GM10266 (cell line): ENCODE results near the gene CIDEC.
"Not testable (repeated sequence)": the region's sequence is repeated elsewhere in the genome, so short reads cannot be mapped to it uniquely, and the experiment has no call there.

Experiments
- DNase-seq: peaks from one replicate; pipeline ENCODE4 v3.0.0; 2012; ENCODE audit errors: extremely low spot score
- CTCF ChIP-seq: IDR thresholded peaks from 2 replicates; pipeline ENCODE4 v1.5.1; 2012; ENCODE audit warnings: mild to moderate bottlenecking, low read depth; ENCODE audit not compliant: control insufficient read depth, insufficient read depth; ENCODE audit errors: missing control alignments

Gene CIDEC

GRCh38 chr3:9909221-9910013 lies 29.4 kb upstream of the CIDEC start:
- TF ChIP-seq CTCF = no peak
- no peak for DNase-seq

- DNase-seq = no peak
- no peak for TF ChIP-seq CTCF
Observed at GRCh38 chr3:9908286-9908685, 28.2 kb upstream of the CIDEC start.

GRCh38 chr3:9906480-9906879 lies 26.4 kb upstream of the CIDEC start:
- TF ChIP-seq CTCF = no peak

GRCh38 chr3:9903904-9904303 lies 23.9 kb upstream of the CIDEC start:
- DNase-seq = no peak
- no peak for TF ChIP-seq CTCF

More at GRCh38 chr3:9906480-9906879, 26.4 kb upstream of the CIDEC start:
- no peak for DNase-seq

GRCh38 chr3:9903238-9903624 lies 23.2 kb upstream of the CIDEC start:
- no peak for DNase-seq
- TF ChIP-seq CTCF = no peak

- no peak for TF ChIP-seq CTCF
- DNase-seq = no peak
Observed at GRCh38 chr3:9902372-9903237, 22.6 kb upstream of the CIDEC start, which contains the start of gene IL17RE. IL17RE (plus strand) TSS chr3:9902848; CDS start chr3:9902933, 85 bp downstream.

GRCh38 chr3:9901967-9902366 lies 21.9 kb upstream of the CIDEC start:
- no peak for TF ChIP-seq CTCF
- no peak for DNase-seq

GRCh38 chr3:9900965-9901415 lies 20.9 kb upstream of the CIDEC start:
- DNase-seq = not testable (repeated sequence)
